ENCODE data around the gene LRBA.

- TF ChIP-seq CTCF (conservative IDR thresholded peaks at IDR 0.05 in 1 of 2, IDR thresholded peaks at IDR 0.05 in 1 of 2; ENCODE audit: low read depth in 1 of 2, low read length in 2 of 2) (no peak), EZH2 (IDR thresholded peaks at IDR 0.05; ENCODE audit: low read length, missing control alignments) (no peak)
These were observed at the start of gene LRBA for GRCh38 chr4:151014521-151015458.

All from fibroblast of lung (primary cell).